ENCODE data around the gene PARD6B. TPM values are rescaled to one million over a fixed set of nuclear protein-coding genes. Genes with fewer than 3 reads are reported as not detected.

Gene PARD6B, protein sequence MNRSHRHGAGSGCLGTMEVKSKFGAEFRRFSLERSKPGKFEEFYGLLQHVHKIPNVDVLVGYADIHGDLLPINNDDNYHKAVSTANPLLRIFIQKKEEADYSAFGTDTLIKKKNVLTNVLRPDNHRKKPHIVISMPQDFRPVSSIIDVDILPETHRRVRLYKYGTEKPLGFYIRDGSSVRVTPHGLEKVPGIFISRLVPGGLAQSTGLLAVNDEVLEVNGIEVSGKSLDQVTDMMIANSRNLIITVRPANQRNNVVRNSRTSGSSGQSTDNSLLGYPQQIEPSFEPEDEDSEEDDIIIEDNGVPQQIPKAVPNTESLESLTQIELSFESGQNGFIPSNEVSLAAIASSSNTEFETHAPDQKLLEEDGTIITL
- 0.34 to 2.2 TPM (median 1.1 TPM) in 3 replicates for total RNA-seq
- long read RNA-seq: 0 reads

- H3K36me3 Mint-ChIP-seq (ENCODE audit: low read depth): no peaks in the 10 kb centered on the region
- no peaks in the 10 kb centered on the region for H3K9me3 Mint-ChIP-seq (ENCODE audit: low read depth)
- H3K27ac Mint-ChIP-seq (ENCODE audit: unreplicated experiment): peak within 1 kb of the TSS; percentile 79
- H3K27me3 Mint-ChIP-seq (ENCODE audit: low read depth): no peaks in the 10 kb centered on the region
- H3K4me3 Mint-ChIP-seq (ENCODE audit: unreplicated experiment): peak within 1 kb of the TSS; percentile 79
- H3K4me1 Mint-ChIP-seq (ENCODE audit: low read depth): peaks cover 12% of the 10 kb centered on the region
- TF ChIP-seq CTCF (IDR thresholded peaks at IDR 0.05): peak; percentile 12
- DNase-seq (ENCODE audit: low spot score): peak; percentile 97
Observed at GRCh38 chr20:50731055-50731929, at the start of gene PARD6B. PARD6B (plus strand) TSS chr20:50731580; CDS start chr20:50731787, 207 bp downstream.

DNA sequence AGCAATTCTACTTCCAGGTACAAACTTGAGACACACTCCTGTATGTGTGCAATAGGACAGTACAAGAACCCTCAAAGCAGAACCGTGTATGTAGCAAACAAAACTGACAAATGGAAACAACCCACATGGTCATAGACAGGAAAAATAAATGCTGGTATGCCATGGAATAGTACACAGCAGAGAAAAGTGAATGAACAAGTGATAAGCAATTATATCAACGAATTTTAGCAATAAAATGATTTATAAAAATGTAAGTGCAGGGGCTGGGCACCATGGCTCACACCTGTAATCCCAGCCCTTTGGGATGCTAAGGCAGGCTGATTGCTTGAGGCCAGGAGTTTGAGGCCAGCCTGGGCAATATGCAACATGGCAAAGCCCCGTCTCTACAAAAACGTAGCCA lies 49.3 kb upstream of the PARD6B start:
- H3K36me3 Mint-ChIP-seq (ENCODE audit: low read depth): no peaks in the 10 kb centered on the region
- no peak overlapping the region for H3K27ac Mint-ChIP-seq (ENCODE audit: unreplicated experiment)
- peaks cover 2% of the 10 kb centered on the region for H3K27me3 Mint-ChIP-seq (ENCODE audit: low read depth)
- no peak for TF ChIP-seq CTCF (IDR thresholded peaks at IDR 0.05)
- H3K4me1 Mint-ChIP-seq (ENCODE audit: low read depth): peaks cover 13% of the 10 kb centered on the region
- DNase-seq (ENCODE audit: low spot score): no peak
- H3K9me3 Mint-ChIP-seq (ENCODE audit: low read depth): no peaks in the 10 kb centered on the region
- no peak overlapping the region for H3K4me3 Mint-ChIP-seq (ENCODE audit: unreplicated experiment)

GRCh38 chr20:50682947-50683530 lies 48.3 kb upstream of the PARD6B start:
- no peak for TF ChIP-seq CTCF (IDR thresholded peaks at IDR 0.05)
- DNase-seq (ENCODE audit: low spot score): no peak
- Mint-ChIP-seq H3K4me3 (ENCODE audit: unreplicated experiment) (no peak overlapping the region), H3K27ac (ENCODE audit: unreplicated experiment) (no peak overlapping the region), H3K4me1 (ENCODE audit: low read depth) (peaks cover 13% of the 10 kb centered on the region), H3K9me3 (ENCODE audit: low read depth) (no peaks in the 10 kb centered on the region), H3K36me3 (ENCODE audit: low read depth) (no peaks in the 10 kb centered on the region), H3K27me3 (ENCODE audit: low read depth) (peaks cover 2% of the 10 kb centered on the region)

DNA sequence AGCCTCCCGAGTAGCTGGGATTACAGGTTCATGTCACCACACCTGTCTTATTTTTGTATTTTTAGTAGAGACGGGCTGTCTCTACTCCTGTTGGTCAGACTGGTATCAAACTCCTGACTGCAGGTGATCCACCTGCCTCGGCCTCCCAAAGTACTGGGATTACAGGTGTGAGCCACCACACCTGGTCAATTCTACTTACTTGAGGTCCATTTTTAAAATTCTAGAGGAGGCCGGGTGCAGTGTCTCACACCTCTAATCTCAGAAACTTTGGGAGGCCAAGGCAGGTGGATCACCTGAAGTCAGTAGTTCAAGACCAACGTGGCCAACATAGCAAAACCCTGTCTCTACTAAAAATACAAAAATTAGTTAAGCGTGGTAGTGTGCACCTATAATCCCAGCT lies 47.8 kb upstream of the PARD6B start:
- no peaks in the 10 kb centered on the region for H3K36me3 Mint-ChIP-seq (ENCODE audit: low read depth)

More for the DNA sequence above, 47.8 kb upstream of the PARD6B start:
- TF ChIP-seq CTCF (IDR thresholded peaks at IDR 0.05): no peak
- H3K4me1 Mint-ChIP-seq (ENCODE audit: low read depth): peaks cover 10% of the 10 kb centered on the region
- DNase-seq (ENCODE audit: low spot score): no peak
- no peak overlapping the region for H3K4me3 Mint-ChIP-seq (ENCODE audit: unreplicated experiment)
- H3K27ac Mint-ChIP-seq (ENCODE audit: unreplicated experiment): no peak overlapping the region
- H3K9me3 Mint-ChIP-seq (ENCODE audit: low read depth): no peaks in the 10 kb centered on the region
- H3K27me3 Mint-ChIP-seq (ENCODE audit: low read depth): peaks cover 3% of the 10 kb centered on the region

All from chondrocyte (in vitro differentiated cells).